ENCODE measurements around the gene GSTO1. TPM values are rescaled to one million over a fixed set of nuclear protein-coding genes. Genes with fewer than 3 reads are reported as not detected.
A peak's percentile ranks its signal among the peaks of the same experiment; 100 is the strongest.

GSTO1 gene
- total and polyA plus RNA-seq, 9 of the 15 experiments (the other 6 are each of a cell fraction or from before 2014, with no cell fraction given): 136 to 592 (median 237) TPM

DNA sequence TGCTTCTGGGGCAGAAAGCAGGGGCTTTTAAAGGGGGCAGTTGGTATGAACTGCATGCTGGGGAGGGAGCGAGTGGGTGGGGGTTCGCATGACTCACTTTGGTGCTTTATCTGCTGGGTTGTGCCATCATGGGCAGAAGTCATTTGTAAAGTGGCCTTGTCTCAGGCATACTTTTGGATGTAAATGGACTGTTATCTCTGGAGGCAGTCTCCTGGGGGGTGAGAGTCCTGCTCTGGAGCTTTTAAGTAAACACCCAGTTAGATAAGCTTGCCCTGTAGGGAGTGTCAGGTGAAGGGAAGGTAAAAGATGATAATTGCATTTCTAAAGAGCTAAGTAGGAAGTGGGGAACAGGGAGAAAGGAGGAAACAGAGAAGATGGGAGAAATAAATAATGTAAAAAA lies 1.6 kb upstream of the GSTO1 start (continued):
- TF ChIP-seq, protein P1, sequence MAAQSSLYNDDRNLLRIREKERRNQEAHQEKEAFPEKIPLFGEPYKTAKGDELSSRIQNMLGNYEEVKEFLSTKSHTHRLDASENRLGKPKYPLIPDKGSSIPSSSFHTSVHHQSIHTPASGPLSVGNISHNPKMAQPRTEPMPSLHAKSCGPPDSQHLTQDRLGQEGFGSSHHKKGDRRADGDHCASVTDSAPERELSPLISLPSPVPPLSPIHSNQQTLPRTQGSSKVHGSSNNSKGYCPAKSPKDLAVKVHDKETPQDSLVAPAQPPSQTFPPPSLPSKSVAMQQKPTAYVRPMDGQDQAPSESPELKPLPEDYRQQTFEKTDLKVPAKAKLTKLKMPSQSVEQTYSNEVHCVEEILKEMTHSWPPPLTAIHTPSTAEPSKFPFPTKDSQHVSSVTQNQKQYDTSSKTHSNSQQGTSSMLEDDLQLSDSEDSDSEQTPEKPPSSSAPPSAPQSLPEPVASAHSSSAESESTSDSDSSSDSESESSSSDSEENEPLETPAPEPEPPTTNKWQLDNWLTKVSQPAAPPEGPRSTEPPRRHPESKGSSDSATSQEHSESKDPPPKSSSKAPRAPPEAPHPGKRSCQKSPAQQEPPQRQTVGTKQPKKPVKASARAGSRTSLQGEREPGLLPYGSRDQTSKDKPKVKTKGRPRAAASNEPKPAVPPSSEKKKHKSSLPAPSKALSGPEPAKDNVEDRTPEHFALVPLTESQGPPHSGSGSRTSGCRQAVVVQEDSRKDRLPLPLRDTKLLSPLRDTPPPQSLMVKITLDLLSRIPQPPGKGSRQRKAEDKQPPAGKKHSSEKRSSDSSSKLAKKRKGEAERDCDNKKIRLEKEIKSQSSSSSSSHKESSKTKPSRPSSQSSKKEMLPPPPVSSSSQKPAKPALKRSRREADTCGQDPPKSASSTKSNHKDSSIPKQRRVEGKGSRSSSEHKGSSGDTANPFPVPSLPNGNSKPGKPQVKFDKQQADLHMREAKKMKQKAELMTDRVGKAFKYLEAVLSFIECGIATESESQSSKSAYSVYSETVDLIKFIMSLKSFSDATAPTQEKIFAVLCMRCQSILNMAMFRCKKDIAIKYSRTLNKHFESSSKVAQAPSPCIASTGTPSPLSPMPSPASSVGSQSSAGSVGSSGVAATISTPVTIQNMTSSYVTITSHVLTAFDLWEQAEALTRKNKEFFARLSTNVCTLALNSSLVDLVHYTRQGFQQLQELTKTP (IDR thresholded peaks at IDR 0.05; ENCODE audit: low read depth in 1 of 2, partially characterized antibody in 2 of 2): no peak
- peak; percentile 33 to 90; a peak in 2 of 4 replicates for TF ChIP-seq FOXA3 (CRISPR knock-in tag; conservative IDR thresholded peaks at IDR 0.05 in 1 of 2, IDR thresholded peaks at IDR 0.05 in 1 of 2)
- peak; percentile 65 to 81; a peak in 3 of 4 replicates for TF ChIP-seq KDM1A (IDR thresholded peaks at IDR 0.05)
- TF ChIP-seq, protein P2, sequence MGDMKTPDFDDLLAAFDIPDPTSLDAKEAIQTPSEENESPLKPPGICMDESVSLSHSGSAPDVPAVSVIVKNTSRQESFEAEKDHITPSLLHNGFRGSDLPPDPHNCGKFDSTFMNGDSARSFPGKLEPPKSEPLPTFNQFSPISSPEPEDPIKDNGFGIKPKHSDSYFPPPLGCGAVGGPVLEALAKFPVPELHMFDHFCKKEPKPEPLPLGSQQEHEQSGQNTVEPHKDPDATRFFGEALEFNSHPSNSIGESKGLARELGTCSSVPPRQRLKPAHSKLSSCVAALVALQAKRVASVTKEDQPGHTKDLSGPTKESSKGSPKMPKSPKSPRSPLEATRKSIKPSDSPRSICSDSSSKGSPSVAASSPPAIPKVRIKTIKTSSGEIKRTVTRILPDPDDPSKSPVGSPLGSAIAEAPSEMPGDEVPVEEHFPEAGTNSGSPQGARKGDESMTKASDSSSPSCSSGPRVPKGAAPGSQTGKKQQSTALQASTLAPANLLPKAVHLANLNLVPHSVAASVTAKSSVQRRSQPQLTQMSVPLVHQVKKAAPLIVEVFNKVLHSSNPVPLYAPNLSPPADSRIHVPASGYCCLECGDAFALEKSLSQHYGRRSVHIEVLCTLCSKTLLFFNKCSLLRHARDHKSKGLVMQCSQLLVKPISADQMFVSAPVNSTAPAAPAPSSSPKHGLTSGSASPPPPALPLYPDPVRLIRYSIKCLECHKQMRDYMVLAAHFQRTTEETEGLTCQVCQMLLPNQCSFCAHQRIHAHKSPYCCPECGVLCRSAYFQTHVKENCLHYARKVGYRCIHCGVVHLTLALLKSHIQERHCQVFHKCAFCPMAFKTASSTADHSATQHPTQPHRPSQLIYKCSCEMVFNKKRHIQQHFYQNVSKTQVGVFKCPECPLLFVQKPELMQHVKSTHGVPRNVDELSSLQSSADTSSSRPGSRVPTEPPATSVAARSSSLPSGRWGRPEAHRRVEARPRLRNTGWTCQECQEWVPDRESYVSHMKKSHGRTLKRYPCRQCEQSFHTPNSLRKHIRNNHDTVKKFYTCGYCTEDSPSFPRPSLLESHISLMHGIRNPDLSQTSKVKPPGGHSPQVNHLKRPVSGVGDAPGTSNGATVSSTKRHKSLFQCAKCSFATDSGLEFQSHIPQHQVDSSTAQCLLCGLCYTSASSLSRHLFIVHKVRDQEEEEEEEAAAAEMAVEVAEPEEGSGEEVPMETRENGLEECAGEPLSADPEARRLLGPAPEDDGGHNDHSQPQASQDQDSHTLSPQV (IDR thresholded peaks at IDR 0.05): 0 out of 2 replicates have a peak, but pooled peaks have one; percentile 55
- peak; percentile 86 for TF ChIP-seq CTBP1 (IDR thresholded peaks at IDR 0.05; ENCODE audit: borderline replicate concordance)
- peak; percentile 50; the same call in 1 of the 2 replicates for TF ChIP-seq MBD2 (IDR thresholded peaks at IDR 0.05; ENCODE audit: borderline replicate concordance, low read depth)
- peak; percentile 68; the same call in 1 of the 2 replicates for TF ChIP-seq POLR2AphosphoS5 (IDR thresholded peaks at IDR 0.05; ENCODE audit: control insufficient read depth, insufficient read depth, low read depth, low read length)
- TF ChIP-seq RBM14 (IDR thresholded peaks at IDR 0.05; ENCODE audit: borderline replicate concordance, insufficient read depth, low read depth, low read length): no peak
- TF ChIP-seq, protein P3, sequence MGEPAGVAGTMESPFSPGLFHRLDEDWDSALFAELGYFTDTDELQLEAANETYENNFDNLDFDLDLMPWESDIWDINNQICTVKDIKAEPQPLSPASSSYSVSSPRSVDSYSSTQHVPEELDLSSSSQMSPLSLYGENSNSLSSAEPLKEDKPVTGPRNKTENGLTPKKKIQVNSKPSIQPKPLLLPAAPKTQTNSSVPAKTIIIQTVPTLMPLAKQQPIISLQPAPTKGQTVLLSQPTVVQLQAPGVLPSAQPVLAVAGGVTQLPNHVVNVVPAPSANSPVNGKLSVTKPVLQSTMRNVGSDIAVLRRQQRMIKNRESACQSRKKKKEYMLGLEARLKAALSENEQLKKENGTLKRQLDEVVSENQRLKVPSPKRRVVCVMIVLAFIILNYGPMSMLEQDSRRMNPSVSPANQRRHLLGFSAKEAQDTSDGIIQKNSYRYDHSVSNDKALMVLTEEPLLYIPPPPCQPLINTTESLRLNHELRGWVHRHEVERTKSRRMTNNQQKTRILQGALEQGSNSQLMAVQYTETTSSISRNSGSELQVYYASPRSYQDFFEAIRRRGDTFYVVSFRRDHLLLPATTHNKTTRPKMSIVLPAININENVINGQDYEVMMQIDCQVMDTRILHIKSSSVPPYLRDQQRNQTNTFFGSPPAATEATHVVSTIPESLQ (CRISPR knock-in tag; IDR thresholded peaks at IDR 0.05): no peak
